Measurements from ENCODE around the gene MYO1D. TPM values are rescaled to one million over a fixed set of nuclear protein-coding genes. Genes with fewer than 3 reads are reported as not detected.

Gene MYO1D
- total RNA-seq, 1 experiment from 2014 or later, result 1.3 TPM

GRCh38 chr17:32651084-32651483, 225.8 kb downstream of the MYO1D start:
- BruUV-seq (replicated peaks), result no TSS peak
- CTCF ChIA-PET, result no interaction called here
- Histone ChIP-seq H3K4me3 (ENCODE audit: low read depth in 2 of 2, low read length in 2 of 2) (no peak overlapping the region), H3K27me3 (ENCODE audit: control insufficient read depth, insufficient read depth, low read length) (no peaks in the 10 kb centered on the region), H3K4me1 (ENCODE audit: control insufficient read depth, insufficient read depth, low read length) (no peaks in the 10 kb centered on the region), H3K36me3 (ENCODE audit: control insufficient read depth, insufficient read depth, low read length) (no peaks in the 10 kb centered on the region), H3K9me3 (ENCODE audit: control insufficient read depth, insufficient read depth, low read depth, low read length) (peaks cover 5% of the 10 kb centered on the region; the same call in 1 of the 2 replicates), H3K27ac (ENCODE audit: low read length) (no peak overlapping the region)
- no peak for ATAC-seq
- POLR2A ChIA-PET, result no interaction called here
- intact Hi-C loops (cut with micrococcal nuclease; ENCODE audit: unreplicated experiment) (no loop called here), in situ Hi-C loops (cut with HindIII; ENCODE audit: low pct_unique_long_range_greater_than_20kb, low sequenced_read_pairs) (no loop called here)
- TF ChIP-seq POLR2AphosphoS5 (IDR thresholded peaks at IDR 0.05; ENCODE audit: low read depth, low read length), result no peak
- no peak for TF ChIP-seq SIN3A (IDR thresholded peaks at IDR 0.05; ENCODE audit: borderline replicate concordance, insufficient read depth, low read depth, low read length)
- TF ChIP-seq, protein P1, sequence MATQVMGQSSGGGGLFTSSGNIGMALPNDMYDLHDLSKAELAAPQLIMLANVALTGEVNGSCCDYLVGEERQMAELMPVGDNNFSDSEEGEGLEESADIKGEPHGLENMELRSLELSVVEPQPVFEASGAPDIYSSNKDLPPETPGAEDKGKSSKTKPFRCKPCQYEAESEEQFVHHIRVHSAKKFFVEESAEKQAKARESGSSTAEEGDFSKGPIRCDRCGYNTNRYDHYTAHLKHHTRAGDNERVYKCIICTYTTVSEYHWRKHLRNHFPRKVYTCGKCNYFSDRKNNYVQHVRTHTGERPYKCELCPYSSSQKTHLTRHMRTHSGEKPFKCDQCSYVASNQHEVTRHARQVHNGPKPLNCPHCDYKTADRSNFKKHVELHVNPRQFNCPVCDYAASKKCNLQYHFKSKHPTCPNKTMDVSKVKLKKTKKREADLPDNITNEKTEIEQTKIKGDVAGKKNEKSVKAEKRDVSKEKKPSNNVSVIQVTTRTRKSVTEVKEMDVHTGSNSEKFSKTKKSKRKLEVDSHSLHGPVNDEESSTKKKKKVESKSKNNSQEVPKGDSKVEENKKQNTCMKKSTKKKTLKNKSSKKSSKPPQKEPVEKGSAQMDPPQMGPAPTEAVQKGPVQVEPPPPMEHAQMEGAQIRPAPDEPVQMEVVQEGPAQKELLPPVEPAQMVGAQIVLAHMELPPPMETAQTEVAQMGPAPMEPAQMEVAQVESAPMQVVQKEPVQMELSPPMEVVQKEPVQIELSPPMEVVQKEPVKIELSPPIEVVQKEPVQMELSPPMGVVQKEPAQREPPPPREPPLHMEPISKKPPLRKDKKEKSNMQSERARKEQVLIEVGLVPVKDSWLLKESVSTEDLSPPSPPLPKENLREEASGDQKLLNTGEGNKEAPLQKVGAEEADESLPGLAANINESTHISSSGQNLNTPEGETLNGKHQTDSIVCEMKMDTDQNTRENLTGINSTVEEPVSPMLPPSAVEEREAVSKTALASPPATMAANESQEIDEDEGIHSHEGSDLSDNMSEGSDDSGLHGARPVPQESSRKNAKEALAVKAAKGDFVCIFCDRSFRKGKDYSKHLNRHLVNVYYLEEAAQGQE (IDR thresholded peaks at IDR 0.05; ENCODE audit: insufficient read depth in 1 of 2, low read depth in 2 of 2, low read length in 1 of 2), result no peak
- TF ChIP-seq, protein P2, sequence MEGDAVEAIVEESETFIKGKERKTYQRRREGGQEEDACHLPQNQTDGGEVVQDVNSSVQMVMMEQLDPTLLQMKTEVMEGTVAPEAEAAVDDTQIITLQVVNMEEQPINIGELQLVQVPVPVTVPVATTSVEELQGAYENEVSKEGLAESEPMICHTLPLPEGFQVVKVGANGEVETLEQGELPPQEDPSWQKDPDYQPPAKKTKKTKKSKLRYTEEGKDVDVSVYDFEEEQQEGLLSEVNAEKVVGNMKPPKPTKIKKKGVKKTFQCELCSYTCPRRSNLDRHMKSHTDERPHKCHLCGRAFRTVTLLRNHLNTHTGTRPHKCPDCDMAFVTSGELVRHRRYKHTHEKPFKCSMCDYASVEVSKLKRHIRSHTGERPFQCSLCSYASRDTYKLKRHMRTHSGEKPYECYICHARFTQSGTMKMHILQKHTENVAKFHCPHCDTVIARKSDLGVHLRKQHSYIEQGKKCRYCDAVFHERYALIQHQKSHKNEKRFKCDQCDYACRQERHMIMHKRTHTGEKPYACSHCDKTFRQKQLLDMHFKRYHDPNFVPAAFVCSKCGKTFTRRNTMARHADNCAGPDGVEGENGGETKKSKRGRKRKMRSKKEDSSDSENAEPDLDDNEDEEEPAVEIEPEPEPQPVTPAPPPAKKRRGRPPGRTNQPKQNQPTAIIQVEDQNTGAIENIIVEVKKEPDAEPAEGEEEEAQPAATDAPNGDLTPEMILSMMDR (IDR thresholded peaks at IDR 0.05), result no peak
- no peak for TF ChIP-seq TCF7L2 (IDR thresholded peaks at IDR 0.05; ENCODE audit: low read depth, low read length)
- DNase-seq (ENCODE audit: low read depth, low spot score), result no peak

- no TSS peak for BruUV-seq (replicated peaks)
- Histone ChIP-seq H3K9me3 (ENCODE audit: control insufficient read depth, insufficient read depth, low read depth, low read length) (peaks cover 5% of the 10 kb centered on the region; the same call in 1 of the 2 replicates), H3K36me3 (ENCODE audit: control insufficient read depth, insufficient read depth, low read length) (no peaks in the 10 kb centered on the region), H3K4me3 (ENCODE audit: low read depth in 2 of 2, low read length in 2 of 2) (no peak overlapping the region), H3K4me1 (ENCODE audit: control insufficient read depth, insufficient read depth, low read length) (no peaks in the 10 kb centered on the region), H3K27me3 (ENCODE audit: control insufficient read depth, insufficient read depth, low read length) (no peaks in the 10 kb centered on the region), H3K27ac (ENCODE audit: low read length) (no peak overlapping the region)
- intact Hi-C loops (cut with micrococcal nuclease; ENCODE audit: unreplicated experiment) (no loop called here), in situ Hi-C loops (cut with HindIII; ENCODE audit: low pct_unique_long_range_greater_than_20kb, low sequenced_read_pairs) (no loop called here)
- POLR2A ChIA-PET, result no interaction called here
- ATAC-seq (no peak), DNase-seq (ENCODE audit: low read depth, low spot score) (no peak)
- CTCF ChIA-PET, result no interaction called here
- TF ChIP-seq, protein P1 (IDR thresholded peaks at IDR 0.05; ENCODE audit: insufficient read depth in 1 of 2, low read depth in 2 of 2, low read length in 1 of 2), result no peak
- TF ChIP-seq, protein P2 (IDR thresholded peaks at IDR 0.05), result no peak
- TF ChIP-seq TCF7L2 (IDR thresholded peaks at IDR 0.05; ENCODE audit: low read depth, low read length), result no peak
- no peak for TF ChIP-seq POLR2AphosphoS5 (IDR thresholded peaks at IDR 0.05; ENCODE audit: low read depth, low read length)
- no peak for TF ChIP-seq SIN3A (IDR thresholded peaks at IDR 0.05; ENCODE audit: borderline replicate concordance, insufficient read depth, low read depth, low read length)
Measured at GRCh38 chr17:32648450-32648849, 228.5 kb downstream of the MYO1D start.

Measured in Panc1 (cell line).